ENCODE measurements around the gene CIPC. TPM values are rescaled to one million over a fixed set of nuclear protein-coding genes. Genes with fewer than 3 reads are reported as not detected.
A peak's percentile ranks its signal among the peaks of the same experiment; 100 is the strongest.

CIPC gene
- total and polyA plus RNA-seq, 9 of the 15 experiments (the other 6 are each of a cell fraction or from before 2014, with no cell fraction given): 5.0 to 16.9 (median 10.7) TPM

DNA sequence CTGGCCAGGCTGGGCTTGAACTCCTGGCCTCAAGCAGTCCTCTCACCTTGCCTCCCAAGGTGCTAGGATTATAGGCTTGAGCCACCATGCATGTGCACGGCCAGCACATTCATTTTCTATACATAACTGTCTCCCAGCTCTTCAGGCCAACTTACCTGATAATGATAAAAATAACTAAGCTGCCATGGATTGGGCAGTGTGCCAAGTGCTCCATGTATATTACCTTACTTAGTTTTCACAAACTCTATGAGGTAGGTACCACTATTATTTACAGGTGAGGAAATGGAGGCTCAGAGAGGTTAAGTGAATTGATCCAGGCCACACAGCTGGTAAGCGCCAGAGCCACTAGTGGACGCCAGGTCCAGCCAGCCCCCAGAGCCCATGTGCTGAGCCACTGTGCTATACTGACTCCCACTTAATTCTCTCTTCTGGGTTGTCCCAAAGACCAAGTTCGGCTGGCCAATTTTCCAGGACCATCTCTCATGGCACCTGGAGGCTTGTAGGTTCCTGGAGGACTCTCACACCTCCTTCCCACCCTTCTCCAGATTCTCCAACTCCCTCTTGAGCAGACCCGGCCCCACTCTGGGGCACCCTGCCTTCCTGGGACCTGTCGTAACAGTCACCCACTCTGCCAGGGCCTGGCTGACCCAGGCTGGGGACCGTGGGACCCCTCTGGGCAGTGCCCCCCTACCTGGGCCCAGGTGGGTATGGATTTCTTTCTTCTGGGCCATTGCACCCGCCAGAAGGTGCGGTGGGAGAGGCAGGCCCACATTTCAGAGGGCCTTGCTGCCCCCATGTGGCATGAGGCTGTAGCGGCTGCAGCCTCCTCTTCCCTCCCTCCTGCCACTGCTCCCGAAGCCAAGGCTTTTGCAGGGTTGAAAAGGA is 30.2 kb upstream of the CIPC start (continued):
- TF ChIP-seq POU5F1 (IDR thresholded peaks at IDR 0.05; ENCODE audit: borderline replicate concordance, low read depth, low read length, partially characterized antibody) (no peak), RBM25 (IDR thresholded peaks at IDR 0.05; ENCODE audit: low read depth, low read length, severe bottlenecking) (peak; percentile 29), ZNF766 (CRISPR knock-in tag; conservative IDR thresholded peaks at IDR 0.05) (no peak), ZNF75A (CRISPR knock-in tag; IDR thresholded peaks at IDR 0.05) (no peak), ATF7 (IDR thresholded peaks at IDR 0.05) (no peak), LEF1 (IDR thresholded peaks at IDR 0.05) (no peak), ZNF444 (CRISPR knock-in tag; IDR thresholded peaks at IDR 0.05) (no peak), NCOA2 (IDR thresholded peaks at IDR 0.05; ENCODE audit: partially characterized antibody in 2 of 2) (no peak), HMG20B (CRISPR knock-in tag; IDR thresholded peaks at IDR 0.05) (no peak), MAZ (CRISPR knock-in tag; conservative IDR thresholded peaks at IDR 0.05 in 1 of 2, IDR thresholded peaks at IDR 0.05 in 1 of 2) (peak in 1 of 2 experiments; percentile 62; a peak in 2 of 4 replicates), RBM14 (IDR thresholded peaks at IDR 0.05; ENCODE audit: borderline replicate concordance, insufficient read depth, low read depth, low read length) (no peak), STAG1 (CRISPR knock-in tag; IDR thresholded peaks at IDR 0.05; ENCODE audit: borderline replicate concordance) (peak; percentile 95), KDM5B (IDR thresholded peaks at IDR 0.05; ENCODE audit: insufficient replicate concordance, low read depth, low read length) (no peak), ZNF707 (CRISPR knock-in tag; conservative IDR thresholded peaks at IDR 0.05) (no peak), PHTF2 (CRISPR knock-in tag; IDR thresholded peaks at IDR 0.05) (no peak)
- TF ChIP-seq, protein P1, sequence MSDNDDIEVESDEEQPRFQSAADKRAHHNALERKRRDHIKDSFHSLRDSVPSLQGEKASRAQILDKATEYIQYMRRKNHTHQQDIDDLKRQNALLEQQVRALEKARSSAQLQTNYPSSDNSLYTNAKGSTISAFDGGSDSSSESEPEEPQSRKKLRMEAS (CRISPR knock-in tag; IDR thresholded peaks at IDR 0.05): 0 out of 2 replicates have a peak, but pooled peaks have one; percentile 23
- TF ChIP-seq, protein P2, sequence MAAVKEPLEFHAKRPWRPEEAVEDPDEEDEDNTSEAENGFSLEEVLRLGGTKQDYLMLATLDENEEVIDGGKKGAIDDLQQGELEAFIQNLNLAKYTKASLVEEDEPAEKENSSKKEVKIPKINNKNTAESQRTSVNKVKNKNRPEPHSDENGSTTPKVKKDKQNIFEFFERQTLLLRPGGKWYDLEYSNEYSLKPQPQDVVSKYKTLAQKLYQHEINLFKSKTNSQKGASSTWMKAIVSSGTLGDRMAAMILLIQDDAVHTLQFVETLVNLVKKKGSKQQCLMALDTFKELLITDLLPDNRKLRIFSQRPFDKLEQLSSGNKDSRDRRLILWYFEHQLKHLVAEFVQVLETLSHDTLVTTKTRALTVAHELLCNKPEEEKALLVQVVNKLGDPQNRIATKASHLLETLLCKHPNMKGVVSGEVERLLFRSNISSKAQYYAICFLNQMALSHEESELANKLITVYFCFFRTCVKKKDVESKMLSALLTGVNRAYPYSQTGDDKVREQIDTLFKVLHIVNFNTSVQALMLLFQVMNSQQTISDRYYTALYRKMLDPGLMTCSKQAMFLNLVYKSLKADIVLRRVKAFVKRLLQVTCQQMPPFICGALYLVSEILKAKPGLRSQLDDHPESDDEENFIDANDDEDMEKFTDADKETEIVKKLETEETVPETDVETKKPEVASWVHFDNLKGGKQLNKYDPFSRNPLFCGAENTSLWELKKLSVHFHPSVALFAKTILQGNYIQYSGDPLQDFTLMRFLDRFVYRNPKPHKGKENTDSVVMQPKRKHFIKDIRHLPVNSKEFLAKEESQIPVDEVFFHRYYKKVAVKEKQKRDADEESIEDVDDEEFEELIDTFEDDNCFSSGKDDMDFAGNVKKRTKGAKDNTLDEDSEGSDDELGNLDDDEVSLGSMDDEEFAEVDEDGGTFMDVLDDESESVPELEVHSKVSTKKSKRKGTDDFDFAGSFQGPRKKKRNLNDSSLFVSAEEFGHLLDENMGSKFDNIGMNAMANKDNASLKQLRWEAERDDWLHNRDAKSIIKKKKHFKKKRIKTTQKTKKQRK (IDR thresholded peaks at IDR 0.05; ENCODE audit: borderline replicate concordance, low read depth, low read length): no peak
- TF ChIP-seq, protein P3, sequence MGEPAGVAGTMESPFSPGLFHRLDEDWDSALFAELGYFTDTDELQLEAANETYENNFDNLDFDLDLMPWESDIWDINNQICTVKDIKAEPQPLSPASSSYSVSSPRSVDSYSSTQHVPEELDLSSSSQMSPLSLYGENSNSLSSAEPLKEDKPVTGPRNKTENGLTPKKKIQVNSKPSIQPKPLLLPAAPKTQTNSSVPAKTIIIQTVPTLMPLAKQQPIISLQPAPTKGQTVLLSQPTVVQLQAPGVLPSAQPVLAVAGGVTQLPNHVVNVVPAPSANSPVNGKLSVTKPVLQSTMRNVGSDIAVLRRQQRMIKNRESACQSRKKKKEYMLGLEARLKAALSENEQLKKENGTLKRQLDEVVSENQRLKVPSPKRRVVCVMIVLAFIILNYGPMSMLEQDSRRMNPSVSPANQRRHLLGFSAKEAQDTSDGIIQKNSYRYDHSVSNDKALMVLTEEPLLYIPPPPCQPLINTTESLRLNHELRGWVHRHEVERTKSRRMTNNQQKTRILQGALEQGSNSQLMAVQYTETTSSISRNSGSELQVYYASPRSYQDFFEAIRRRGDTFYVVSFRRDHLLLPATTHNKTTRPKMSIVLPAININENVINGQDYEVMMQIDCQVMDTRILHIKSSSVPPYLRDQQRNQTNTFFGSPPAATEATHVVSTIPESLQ (CRISPR knock-in tag; IDR thresholded peaks at IDR 0.05): no peak
- TF ChIP-seq, protein P4, sequence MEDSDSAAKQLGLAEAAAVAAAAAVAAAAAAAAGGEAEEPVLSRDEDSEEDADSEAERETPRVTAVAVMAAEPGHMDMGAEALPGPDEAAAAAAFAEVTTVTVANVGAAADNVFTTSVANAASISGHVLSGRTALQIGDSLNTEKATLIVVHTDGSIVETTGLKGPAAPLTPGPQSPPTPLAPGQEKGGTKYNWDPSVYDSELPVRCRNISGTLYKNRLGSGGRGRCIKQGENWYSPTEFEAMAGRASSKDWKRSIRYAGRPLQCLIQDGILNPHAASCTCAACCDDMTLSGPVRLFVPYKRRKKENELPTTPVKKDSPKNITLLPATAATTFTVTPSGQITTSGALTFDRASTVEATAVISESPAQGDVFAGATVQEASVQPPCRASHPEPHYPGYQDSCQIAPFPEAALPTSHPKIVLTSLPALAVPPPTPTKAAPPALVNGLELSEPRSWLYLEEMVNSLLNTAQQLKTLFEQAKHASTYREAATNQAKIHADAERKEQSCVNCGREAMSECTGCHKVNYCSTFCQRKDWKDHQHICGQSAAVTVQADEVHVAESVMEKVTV (CRISPR knock-in tag; IDR thresholded peaks at IDR 0.05): peak; percentile 67
